ENCODE measurements around the gene KCNIP1. TPM values are rescaled to one million over a fixed set of nuclear protein-coding genes. Genes with fewer than 3 reads are reported as not detected.

KCNIP1 gene
- polyA plus RNA-seq, 1 of the 3 experiments (the other 2 are of a cell fraction) = 1.3 TPM

GRCh38 chr5:170533383-170533782, 29.6 kb downstream of the KCNIP1 start:
- 72% methylated on average over 4 of the region's 5 CpGs for WGBS (ENCODE audit: low lambda C conversion rate)

DNA sequence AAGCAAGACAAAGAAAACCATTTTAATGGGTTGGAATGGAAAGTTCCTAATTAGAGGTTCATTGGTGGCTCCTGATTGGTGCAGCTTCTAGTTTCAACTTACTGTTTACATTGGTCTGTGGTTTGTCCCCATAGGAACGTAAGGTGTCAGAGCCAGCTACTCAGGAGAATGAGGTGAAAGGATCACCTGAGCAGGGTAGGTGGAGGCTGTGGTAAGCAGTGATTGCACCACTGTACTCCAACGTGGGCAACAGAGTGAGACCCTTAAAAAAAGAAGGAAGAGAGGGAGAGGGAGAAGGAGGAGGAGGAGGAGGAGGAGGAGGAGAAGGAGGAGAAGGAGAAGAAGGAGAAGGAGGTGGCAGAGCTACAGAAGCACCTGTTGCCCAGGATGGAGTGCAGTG, 30.4 kb downstream of the KCNIP1 start:
- Histone ChIP-seq H3K9me2 (no peaks in the 10 kb centered on the region), H3K9me3 (no peaks in the 10 kb centered on the region), H3K27me3 (ENCODE audit: insufficient read depth) (no peaks in the 10 kb centered on the region), H4K20me1 (ENCODE audit: insufficient read depth) (no peaks in the 10 kb centered on the region), H3K4me1 (ENCODE audit: control insufficient read depth in 1 of 2, insufficient read depth in 2 of 2, low read depth in 1 of 2, low read length in 1 of 2) (no peaks in the 10 kb centered on the region; a peak in 1 of 4 replicates), H3K4me3 (ENCODE audit: low read depth in 2 of 2, low read length in 1 of 2) (no peak overlapping the region), H2AFZ (ENCODE audit: low read depth) (no peak overlapping the region), H3K27ac (ENCODE audit: low read depth in 2 of 2, low read length in 1 of 2) (no peak overlapping the region), H3K9ac (no peak overlapping the region), H3K79me2 (ENCODE audit: insufficient read depth) (no peaks in the 10 kb centered on the region), H3K36me3 (replicated peaks in 1 of 2; ENCODE audit: control insufficient read depth in 1 of 2, insufficient read depth in 2 of 2, low read length in 1 of 2) (no peaks in the 10 kb centered on the region), H3K4me2 (no peak overlapping the region), H3F3A (replicated peaks; ENCODE audit: insufficient read depth) (no peaks in the 10 kb centered on the region)
- DNase-seq = no peak
- POLR2A ChIA-PET = no interaction called here
- CTCF ChIA-PET = no interaction called here
- TF ChIP-seq MAX (IDR thresholded peaks at IDR 0.05; ENCODE audit: low read depth) (no peak), NRF1 (IDR thresholded peaks at IDR 0.05; ENCODE audit: low read depth, low read length) (no peak), TCF12 (IDR thresholded peaks at IDR 0.05) (no peak), EP300 (IDR thresholded peaks at IDR 0.05; ENCODE audit: borderline replicate concordance in 1 of 2, low read depth in 1 of 2, low read length in 1 of 2) (no peak), TEAD4 (IDR thresholded peaks at IDR 0.05; ENCODE audit: borderline replicate concordance, insufficient read depth) (no peak), MEF2A (IDR thresholded peaks at IDR 0.05; ENCODE audit: borderline replicate concordance, low read depth) (no peak)
- TF ChIP-seq, protein P1, sequence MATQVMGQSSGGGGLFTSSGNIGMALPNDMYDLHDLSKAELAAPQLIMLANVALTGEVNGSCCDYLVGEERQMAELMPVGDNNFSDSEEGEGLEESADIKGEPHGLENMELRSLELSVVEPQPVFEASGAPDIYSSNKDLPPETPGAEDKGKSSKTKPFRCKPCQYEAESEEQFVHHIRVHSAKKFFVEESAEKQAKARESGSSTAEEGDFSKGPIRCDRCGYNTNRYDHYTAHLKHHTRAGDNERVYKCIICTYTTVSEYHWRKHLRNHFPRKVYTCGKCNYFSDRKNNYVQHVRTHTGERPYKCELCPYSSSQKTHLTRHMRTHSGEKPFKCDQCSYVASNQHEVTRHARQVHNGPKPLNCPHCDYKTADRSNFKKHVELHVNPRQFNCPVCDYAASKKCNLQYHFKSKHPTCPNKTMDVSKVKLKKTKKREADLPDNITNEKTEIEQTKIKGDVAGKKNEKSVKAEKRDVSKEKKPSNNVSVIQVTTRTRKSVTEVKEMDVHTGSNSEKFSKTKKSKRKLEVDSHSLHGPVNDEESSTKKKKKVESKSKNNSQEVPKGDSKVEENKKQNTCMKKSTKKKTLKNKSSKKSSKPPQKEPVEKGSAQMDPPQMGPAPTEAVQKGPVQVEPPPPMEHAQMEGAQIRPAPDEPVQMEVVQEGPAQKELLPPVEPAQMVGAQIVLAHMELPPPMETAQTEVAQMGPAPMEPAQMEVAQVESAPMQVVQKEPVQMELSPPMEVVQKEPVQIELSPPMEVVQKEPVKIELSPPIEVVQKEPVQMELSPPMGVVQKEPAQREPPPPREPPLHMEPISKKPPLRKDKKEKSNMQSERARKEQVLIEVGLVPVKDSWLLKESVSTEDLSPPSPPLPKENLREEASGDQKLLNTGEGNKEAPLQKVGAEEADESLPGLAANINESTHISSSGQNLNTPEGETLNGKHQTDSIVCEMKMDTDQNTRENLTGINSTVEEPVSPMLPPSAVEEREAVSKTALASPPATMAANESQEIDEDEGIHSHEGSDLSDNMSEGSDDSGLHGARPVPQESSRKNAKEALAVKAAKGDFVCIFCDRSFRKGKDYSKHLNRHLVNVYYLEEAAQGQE (IDR thresholded peaks at IDR 0.05; ENCODE audit: low read depth, low read length) = no peak
- 52% methylated on average over 2 of the region's 2 CpGs for WGBS (ENCODE audit: low lambda C conversion rate)

More at GRCh38 chr5:170533383-170533782, 29.6 kb downstream of the KCNIP1 start:
- Histone ChIP-seq H2AFZ (ENCODE audit: low read depth) (no peak overlapping the region), H3K9me2 (no peaks in the 10 kb centered on the region), H3K79me2 (ENCODE audit: insufficient read depth) (no peaks in the 10 kb centered on the region), H3K27me3 (ENCODE audit: insufficient read depth) (no peaks in the 10 kb centered on the region), H3K4me1 (ENCODE audit: control insufficient read depth in 1 of 2, insufficient read depth in 2 of 2, low read depth in 1 of 2, low read length in 1 of 2) (no peaks in the 10 kb centered on the region; a peak in 1 of 4 replicates), H3K9me3 (no peaks in the 10 kb centered on the region), H3K4me2 (no peak overlapping the region), H3K27ac (ENCODE audit: low read depth in 2 of 2, low read length in 1 of 2) (no peak overlapping the region), H3K4me3 (ENCODE audit: low read depth in 2 of 2, low read length in 1 of 2) (no peak overlapping the region), H4K20me1 (ENCODE audit: insufficient read depth) (no peaks in the 10 kb centered on the region), H3F3A (replicated peaks; ENCODE audit: insufficient read depth) (no peaks in the 10 kb centered on the region), H3K36me3 (replicated peaks in 1 of 2; ENCODE audit: control insufficient read depth in 1 of 2, insufficient read depth in 2 of 2, low read length in 1 of 2) (no peaks in the 10 kb centered on the region), H3K9ac (no peak overlapping the region)
- ChIA-PET CTCF (no interaction called here), POLR2A (no interaction called here)
- DNase-seq = no peak
- TF ChIP-seq FOXM1 (IDR thresholded peaks at IDR 0.05; ENCODE audit: low read depth) = no peak
- TF ChIP-seq, protein P1 (IDR thresholded peaks at IDR 0.05; ENCODE audit: low read depth, low read length) = no peak

All from SK-N-SH (cell line).